ENCODE results near the gene SPATA2L. TPM values are rescaled to one million over a fixed set of nuclear protein-coding genes. Genes with fewer than 3 reads are reported as not detected.

The SPATA2L gene
- polyA plus RNA-seq, 1 donor (not counting 4 experiments of a cell fraction or from before 2014, with no cell fraction given): 1.7 TPM

DNA sequence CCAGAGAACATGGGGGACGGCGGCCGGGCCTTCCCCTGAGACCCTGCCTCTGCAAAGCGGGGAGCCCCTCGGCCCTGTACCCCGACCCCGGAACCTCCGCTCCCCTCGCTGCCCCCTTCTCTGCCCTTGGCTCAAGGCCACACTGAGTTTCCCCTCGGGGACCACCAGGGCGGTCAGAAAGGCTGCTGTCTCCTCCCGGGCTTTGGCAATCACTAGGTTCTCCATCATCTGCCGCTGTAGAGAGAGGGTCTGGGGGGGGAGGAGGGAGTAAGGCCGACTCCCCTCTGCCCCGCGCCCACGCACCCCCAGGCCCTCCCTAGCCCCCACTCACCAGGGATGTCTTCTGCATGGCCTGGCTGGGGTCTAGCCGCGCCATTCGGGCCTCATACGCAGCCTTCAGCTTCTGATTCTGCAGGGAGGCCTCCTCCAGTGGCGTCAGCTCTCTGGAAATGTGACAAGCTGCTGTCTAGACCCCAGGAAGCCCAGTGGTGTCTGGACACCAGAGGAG lies 10.8 kb upstream of the SPATA2L start:
- Histone ChIP-seq H3K4me2 (ENCODE audit: control insufficient read depth, extremely low read depth, insufficient read depth, low read depth, low read length) (peak overlapping the region; percentile 87), H3K9ac (ENCODE audit: control insufficient read depth, extremely low read depth, insufficient read depth, low read length) (peak overlapping the region; percentile 82), H2AFZ (ENCODE audit: control insufficient read depth, low read length) (peak overlapping the region; percentile 49), H3K27me3 (ENCODE audit: control insufficient read depth, extremely low read depth, insufficient read depth, low read length) (no peaks in the 10 kb centered on the region), H3K9me1 (ENCODE audit: control insufficient read depth, extremely low read depth, insufficient read depth, low read length) (no peaks in the 10 kb centered on the region), H3K27ac (ENCODE audit: control insufficient read depth, insufficient read depth, low read length) (peak overlapping the region; percentile 47), H3K4me1 (ENCODE audit: control insufficient read depth, extremely low read depth, insufficient read depth, low read length) (peaks cover 5% of the 10 kb centered on the region), H3K4me3 (ENCODE audit: control insufficient read depth in 2 of 3, extremely low read depth in 1 of 3, insufficient read depth in 2 of 3, low read depth in 1 of 3, low read length in 3 of 3) (peak overlapping the region; percentile 68 to 82 (median 74)), H3K79me2 (ENCODE audit: control insufficient read depth, insufficient read depth, low read length) (peaks cover 6% of the 10 kb centered on the region), H3K9me3 (ENCODE audit: control insufficient read depth, low read depth, low read length) (no peaks in the 10 kb centered on the region), H4K20me1 (ENCODE audit: control insufficient read depth, extremely low read depth, insufficient read depth, low read length) (no peaks in the 10 kb centered on the region), H3K36me3 (ENCODE audit: control insufficient read depth in 2 of 2, extremely low read depth in 1 of 2, insufficient read depth in 2 of 2, low read length in 2 of 2) (peaks cover 4 to 5% of the 10 kb centered on the region in 2 experiments)
- dilution Hi-C loops (cut with MboI; ENCODE audit: extremely low pct_ligation_motif_present, low sequenced_read_pairs): no loop called here
- FAIRE-seq (no peak), DNase-seq (ENCODE audit: low read depth, low spot score) (no peak)
- TF ChIP-seq, protein P1, sequence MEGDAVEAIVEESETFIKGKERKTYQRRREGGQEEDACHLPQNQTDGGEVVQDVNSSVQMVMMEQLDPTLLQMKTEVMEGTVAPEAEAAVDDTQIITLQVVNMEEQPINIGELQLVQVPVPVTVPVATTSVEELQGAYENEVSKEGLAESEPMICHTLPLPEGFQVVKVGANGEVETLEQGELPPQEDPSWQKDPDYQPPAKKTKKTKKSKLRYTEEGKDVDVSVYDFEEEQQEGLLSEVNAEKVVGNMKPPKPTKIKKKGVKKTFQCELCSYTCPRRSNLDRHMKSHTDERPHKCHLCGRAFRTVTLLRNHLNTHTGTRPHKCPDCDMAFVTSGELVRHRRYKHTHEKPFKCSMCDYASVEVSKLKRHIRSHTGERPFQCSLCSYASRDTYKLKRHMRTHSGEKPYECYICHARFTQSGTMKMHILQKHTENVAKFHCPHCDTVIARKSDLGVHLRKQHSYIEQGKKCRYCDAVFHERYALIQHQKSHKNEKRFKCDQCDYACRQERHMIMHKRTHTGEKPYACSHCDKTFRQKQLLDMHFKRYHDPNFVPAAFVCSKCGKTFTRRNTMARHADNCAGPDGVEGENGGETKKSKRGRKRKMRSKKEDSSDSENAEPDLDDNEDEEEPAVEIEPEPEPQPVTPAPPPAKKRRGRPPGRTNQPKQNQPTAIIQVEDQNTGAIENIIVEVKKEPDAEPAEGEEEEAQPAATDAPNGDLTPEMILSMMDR (optimal IDR thresholded peaks at IDR 0.05 in 1 of 3, IDR thresholded peaks at IDR 0.05 in 1 of 3, conservative IDR thresholded peaks at IDR 0.05 in 1 of 3; ENCODE audit: extremely low read depth in 1 of 3, insufficient read depth in 2 of 3, low read length in 3 of 3): no peak
- TF ChIP-seq EZH2 (IDR thresholded peaks at IDR 0.05; ENCODE audit: low read length): no peak

DNA sequence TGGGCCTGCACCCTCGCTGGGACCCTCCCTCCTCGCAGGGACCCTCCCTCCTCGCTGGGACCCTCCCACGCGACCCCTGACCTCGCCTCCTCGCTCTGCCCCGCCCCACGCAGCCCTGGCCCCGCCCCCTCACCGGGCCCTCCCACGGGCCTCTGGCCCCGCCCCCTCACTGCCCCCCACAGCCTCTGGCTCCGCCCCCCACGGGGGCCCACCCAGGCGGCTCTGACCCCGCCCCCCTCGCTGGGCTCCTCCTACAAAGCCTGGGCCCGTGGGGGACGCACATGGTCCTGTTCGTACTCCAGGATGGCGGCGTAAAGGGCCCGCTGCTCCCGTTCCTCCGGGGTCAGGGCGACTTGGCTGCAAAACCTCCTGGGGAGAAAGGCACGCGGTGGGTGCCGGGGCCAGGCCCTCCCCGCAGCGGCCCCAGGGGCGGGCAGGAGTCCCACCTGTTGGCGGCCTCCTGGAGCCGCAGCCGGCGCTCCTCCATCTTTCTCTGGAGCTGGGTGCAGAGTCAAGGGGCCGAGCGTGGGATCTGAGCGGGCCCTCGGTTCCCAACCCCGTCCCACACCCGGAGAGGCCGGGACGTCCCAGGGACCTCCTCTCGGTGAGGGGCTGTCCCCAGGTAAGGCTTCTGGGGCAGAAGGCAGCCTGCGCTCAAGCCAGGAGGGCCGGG lies 10.2 kb upstream of the SPATA2L start:
- Histone ChIP-seq H3K9me3 (ENCODE audit: control insufficient read depth, low read depth, low read length) (no peaks in the 10 kb centered on the region), H3K4me3 (ENCODE audit: control insufficient read depth in 2 of 3, extremely low read depth in 1 of 3, insufficient read depth in 2 of 3, low read depth in 1 of 3, low read length in 3 of 3) (peak overlapping the region; percentile 68 to 82 (median 74)), H3K9me1 (ENCODE audit: control insufficient read depth, extremely low read depth, insufficient read depth, low read length) (no peaks in the 10 kb centered on the region), H2AFZ (ENCODE audit: control insufficient read depth, low read length) (peak overlapping the region; percentile 49), H3K4me1 (ENCODE audit: control insufficient read depth, extremely low read depth, insufficient read depth, low read length) (peaks cover 5% of the 10 kb centered on the region), H3K4me2 (ENCODE audit: control insufficient read depth, extremely low read depth, insufficient read depth, low read depth, low read length) (peak overlapping the region; percentile 87), H3K9ac (ENCODE audit: control insufficient read depth, extremely low read depth, insufficient read depth, low read length) (peak overlapping the region; percentile 82), H3K36me3 (ENCODE audit: control insufficient read depth in 2 of 2, extremely low read depth in 1 of 2, insufficient read depth in 2 of 2, low read length in 2 of 2) (peaks cover 4 to 5% of the 10 kb centered on the region in 2 experiments), H3K27me3 (ENCODE audit: control insufficient read depth, extremely low read depth, insufficient read depth, low read length) (no peaks in the 10 kb centered on the region), H3K27ac (ENCODE audit: control insufficient read depth, insufficient read depth, low read length) (peak overlapping the region; percentile 47), H4K20me1 (ENCODE audit: control insufficient read depth, extremely low read depth, insufficient read depth, low read length) (no peaks in the 10 kb centered on the region), H3K79me2 (ENCODE audit: control insufficient read depth, insufficient read depth, low read length) (peaks cover 6% of the 10 kb centered on the region)
- DNase-seq (ENCODE audit: low read depth, low spot score) (no peak), FAIRE-seq (no peak)
- TF ChIP-seq, protein P1 (optimal IDR thresholded peaks at IDR 0.05 in 1 of 3, IDR thresholded peaks at IDR 0.05 in 1 of 3, conservative IDR thresholded peaks at IDR 0.05 in 1 of 3; ENCODE audit: extremely low read depth in 1 of 3, insufficient read depth in 2 of 3, low read length in 3 of 3): peak in 1 of 3 experiments; percentile 5
- no peak for TF ChIP-seq EZH2 (IDR thresholded peaks at IDR 0.05; ENCODE audit: low read length)
- dilution Hi-C loops (cut with MboI; ENCODE audit: extremely low pct_ligation_motif_present, low sequenced_read_pairs): no loop called here
